ENCODE measurements around the gene EAF2. TPM values are rescaled to one million over a fixed set of nuclear protein-coding genes. Genes with fewer than 3 reads are reported as not detected.
A peak's percentile ranks its signal among the peaks of the same experiment; 100 is the strongest.

Gene EAF2
- total and polyA plus RNA-seq, 2 donors (not counting 1 experiment from before 2014, with no cell fraction given), result 31.1 to 161 TPM

DNA sequence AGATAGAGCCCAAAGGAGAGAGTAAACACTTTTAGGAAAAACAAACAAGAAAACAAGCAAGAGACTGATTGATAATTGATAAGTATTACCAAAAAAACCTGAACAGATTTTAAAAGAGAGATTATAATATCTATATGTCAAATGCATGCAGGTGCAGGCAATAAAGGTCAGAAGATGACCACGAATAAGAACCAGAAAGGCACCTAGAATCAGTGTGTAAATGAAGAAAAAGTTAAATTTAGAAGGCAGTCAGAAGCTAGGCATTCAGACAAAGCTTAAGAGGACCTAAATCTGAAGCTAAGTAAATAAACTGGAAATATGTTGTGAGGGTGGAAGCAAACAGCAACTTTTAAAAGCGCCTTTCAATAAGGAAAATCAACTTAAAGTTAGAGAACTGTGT is 16.4 kb upstream of the EAF2 start:
- POLR2A ChIA-PET, result interaction anchor here (0.9 kb wide), 1 partner anchor 16 kb away, joined by 3 read pairs; the partner anchor contains the start of genes EAF2 and IQCB1
- DNase-seq (no peak), ATAC-seq (ENCODE audit: low read depth) (no peak)
- Histone ChIP-seq H3K36me3 (replicated peaks in 1 of 2; ENCODE audit: control extremely low read depth in 1 of 2, control insufficient read depth in 1 of 2, extremely low read depth in 1 of 2, insufficient read depth in 2 of 2, low read length in 1 of 2) (peaks cover 1 to 52% of the 10 kb centered on the region in 2 experiments), H4K20me1 (ENCODE audit: control insufficient read depth, insufficient read depth, low read length, poor library complexity, severe bottlenecking) (no peaks in the 10 kb centered on the region), H3K27ac (ENCODE audit: low read length in 2 of 2) (peak overlapping the region in 1 of 2 donors; percentile 25), H3K9ac (ENCODE audit: low read length) (peak overlapping the region; percentile 5), H3K9me3 (ENCODE audit: control extremely low read depth in 1 of 3, control insufficient read depth in 2 of 3, insufficient read depth in 1 of 3, low read length in 2 of 3) (peaks cover 0 to 4% (median 3%) of the 10 kb centered on the region in 3 donors), H3K4me2 (replicated peaks; ENCODE audit: low read depth, low read length, poor library complexity, severe bottlenecking) (no peak overlapping the region), H2AFZ (ENCODE audit: insufficient read depth, low read depth, low read length, poor library complexity, severe bottlenecking) (no peak overlapping the region), H3K4me3 (ENCODE audit: control extremely low read depth in 1 of 5, extremely low read depth in 1 of 5, insufficient read depth in 1 of 5, low read depth in 2 of 5, low read length in 4 of 5) (no peak overlapping the region), H3K4me1 (ENCODE audit: control insufficient read depth in 2 of 2, insufficient read depth in 2 of 2, low read length in 2 of 2) (peaks cover 9 to 13% of the 10 kb centered on the region in 2 donors), H3K79me2 (ENCODE audit: control insufficient read depth, insufficient read depth, low read length) (peaks cover 63% of the 10 kb centered on the region), H3K27me3 (replicated peaks in 1 of 4; ENCODE audit: control extremely low read depth in 1 of 4, control insufficient read depth in 3 of 4, insufficient read depth in 4 of 4, low read length in 3 of 4) (no peaks in the 10 kb centered on the region)
- WGBS (ENCODE audit: insufficient coverage), result 100% methylated on average over 1 of the region's 2 CpGs
- Mint-ChIP-seq H3K27me3 (no peaks in the 10 kb centered on the region), H3K4me3 (no peak overlapping the region), H3K27ac (no peak overlapping the region), H3K9me3 (ENCODE audit: insufficient read depth) (peaks cover 2% of the 10 kb centered on the region), H3K4me1 (peaks cover 57% of the 10 kb centered on the region)
- intact Hi-C loops (cut with micrococcal nuclease), result loop anchor here (2.0 kb wide), 1 partner anchor 20 kb away; no protein-coding TSS in a partner anchor
- TF ChIP-seq CTCF (IDR thresholded peaks at IDR 0.05) (no peak), EZH2 (IDR thresholded peaks at IDR 0.05; ENCODE audit: borderline replicate concordance, insufficient read depth, low read depth, low read length, poor library complexity, severe bottlenecking) (no peak)
- CTCF ChIA-PET, result interaction anchor here (1.6 kb wide), 1 partner anchor 23 kb away, joined by 4 read pairs; no protein-coding TSS in a partner anchor

DNA sequence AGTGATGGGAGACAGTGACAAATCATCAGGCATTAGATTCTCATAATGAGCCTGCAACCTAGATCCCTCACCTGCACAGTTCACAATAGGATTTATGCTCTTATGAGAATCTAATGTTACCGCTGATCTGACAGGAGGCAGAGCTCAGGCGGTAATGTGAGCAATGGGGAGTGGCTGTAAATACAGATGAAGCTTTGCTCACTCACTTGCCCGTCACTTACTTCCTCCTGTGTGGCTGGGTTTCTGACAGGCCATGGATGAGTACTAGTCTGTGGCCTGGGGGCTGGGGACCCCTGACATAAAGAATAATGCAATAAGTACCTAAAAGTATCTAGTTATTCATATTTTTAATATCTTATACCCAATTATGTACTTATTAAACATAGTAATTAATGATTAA is 15.8 kb upstream of the EAF2 start:
- Histone ChIP-seq H3K9me3 (ENCODE audit: control extremely low read depth in 1 of 3, control insufficient read depth in 2 of 3, insufficient read depth in 1 of 3, low read length in 2 of 3) (peaks cover 0 to 6% (median 4%) of the 10 kb centered on the region in 3 donors), H2AFZ (ENCODE audit: insufficient read depth, low read depth, low read length, poor library complexity, severe bottlenecking) (no peak overlapping the region), H4K20me1 (ENCODE audit: control insufficient read depth, insufficient read depth, low read length, poor library complexity, severe bottlenecking) (no peaks in the 10 kb centered on the region), H3K27me3 (replicated peaks in 1 of 4; ENCODE audit: control extremely low read depth in 1 of 4, control insufficient read depth in 3 of 4, insufficient read depth in 4 of 4, low read length in 3 of 4) (no peaks in the 10 kb centered on the region), H3K4me1 (ENCODE audit: control insufficient read depth in 2 of 2, insufficient read depth in 2 of 2, low read length in 2 of 2) (peaks cover 9 to 13% of the 10 kb centered on the region in 2 donors), H3K9ac (ENCODE audit: low read length) (no peak overlapping the region), H3K27ac (ENCODE audit: low read length in 2 of 2) (no peak overlapping the region), H3K36me3 (replicated peaks in 1 of 2; ENCODE audit: control extremely low read depth in 1 of 2, control insufficient read depth in 1 of 2, extremely low read depth in 1 of 2, insufficient read depth in 2 of 2, low read length in 1 of 2) (peaks cover 4 to 58% of the 10 kb centered on the region in 2 experiments), H3K4me2 (replicated peaks; ENCODE audit: low read depth, low read length, poor library complexity, severe bottlenecking) (no peak overlapping the region), H3K4me3 (ENCODE audit: control extremely low read depth in 1 of 5, extremely low read depth in 1 of 5, insufficient read depth in 1 of 5, low read depth in 2 of 5, low read length in 4 of 5) (no peak overlapping the region), H3K79me2 (ENCODE audit: control insufficient read depth, insufficient read depth, low read length) (peaks cover 65% of the 10 kb centered on the region)
- ChIA-PET POLR2A (no interaction called here), CTCF (no interaction called here)
- Mint-ChIP-seq H3K9me3 (ENCODE audit: insufficient read depth) (peaks cover 2% of the 10 kb centered on the region), H3K4me1 (peaks cover 51% of the 10 kb centered on the region), H3K27ac (peak overlapping the region; percentile 54), H3K27me3 (no peaks in the 10 kb centered on the region), H3K4me3 (no peak overlapping the region)
- intact Hi-C loops (cut with micrococcal nuclease), result loop anchor here (2.0 kb wide), 1 partner anchor 20 kb away; no protein-coding TSS in a partner anchor
- ATAC-seq (ENCODE audit: low read depth) (no peak), DNase-seq (no peak)
- no CpG with 5 or more reads among the region's 3 CpGs for WGBS (ENCODE audit: insufficient coverage)
- no peak for TF ChIP-seq CTCF (IDR thresholded peaks at IDR 0.05)
- TF ChIP-seq EZH2 (IDR thresholded peaks at IDR 0.05; ENCODE audit: borderline replicate concordance, insufficient read depth, low read depth, low read length, poor library complexity, severe bottlenecking), result no peak

Data from B cell (primary cell).